Transverse colon (tissue), 4 donors: ENCODE measurements around the gene CLBA1. TPM values are rescaled to one million over a fixed set of nuclear protein-coding genes. Genes with fewer than 3 reads are reported as not detected.
A peak's percentile ranks its signal among the peaks of the same experiment; 100 is the strongest.

Source experiments
- DNase-seq: peaks from one replicate; pipeline ENCODE4 v3.0.0-alpha.2; 2019
- H3K27ac ChIP-seq, 4 donors: fragments of 200-600 bp; sonication (generic); 2 replicates each; pipeline ENCODE4 v1.5.1; 2016 to 2018; ENCODE audit warnings: inconsistent platforms in 4 of 4
- H3K27me3 ChIP-seq: fragments of 200-600 bp; sonication (generic); 2 replicates; pipeline ENCODE4 v1.5.1; 2017; ENCODE audit warnings: inconsistent platforms
- H3K36me3 ChIP-seq, 4 donors: fragments of 200-600 bp; sonication (generic); 2 replicates each; pipeline ENCODE4 v1.5.1; 2017 to 2019; ENCODE audit warnings: inconsistent platforms in 4 of 4
- H3K4me1 ChIP-seq, 4 donors: fragments of 200-600 bp; sonication (generic); 2 replicates each; pipeline ENCODE4 v1.5.1; 2017 to 2020; ENCODE audit warnings: inconsistent platforms in 4 of 4
- H3K4me3 ChIP-seq, 4 donors: fragments of 200-600 bp; sonication (generic); 1 replicate in 1 of 4; 2 replicates in 3 of 4; pipeline versions ENCODE4 v1.5.1 to v1.6.1; 2017 to 2019; ENCODE audit warnings: inconsistent platforms in 4 of 4
- H3K9me3 ChIP-seq, 2 donors: fragments of 200-600 bp; sonication (generic); 2 replicates each; pipeline ENCODE4 v1.5.1; 2017 to 2019; ENCODE audit warnings: inconsistent platforms in 2 of 2
- CTCF ChIP-seq, 5 experiments: fragments of 200-600 bp in 3 of 5; fragments of 450-650 bp in 2 of 5; sonication (generic) in 3 of 5; IDR thresholded peaks; 1 replicate in 2 of 5; 2 replicates in 3 of 5; pipeline ENCODE4 v1.5.1; 2016 to 2017; ENCODE audit warnings: antibody characterized with exemption in 5 of 5, inconsistent platforms in 3 of 5, mild to moderate bottlenecking in 2 of 5, moderate library complexity in 1 of 5
- EP300 ChIP-seq: sonication (generic); formaldehyde crosslinking; IDR thresholded peaks from one replicate; pipeline ENCODE4 v1.6.1; 2017; ENCODE audit warnings: antibody characterized with exemption, low read depth
- POLR2A ChIP-seq: fragments of 450-650 bp; IDR thresholded peaks from one replicate; pipeline ENCODE4 v1.6.1; 2016; ENCODE audit warnings: antibody characterized with exemption, mild to moderate bottlenecking, moderate library complexity
- POLR2AphosphoS5 ChIP-seq, 3 donors: sonication (generic); formaldehyde crosslinking; IDR thresholded peaks; one replicate each; pipeline ENCODE4 v1.6.1; 2016; ENCODE audit warnings: antibody characterized with exemption in 3 of 3
- WGBS, 2 donors: methylation state at CpG; one replicate each; pipeline ENCODE4 v1.1.5; 2018; ENCODE audit warnings: low coverage in 1 of 2; 5-methylcytosine and 5-hydroxymethylcytosine counted together
- in situ Hi-C, 4 donors: fragments of 200-750 bp; cut with MboI; loops; one replicate each; pipeline versions ENCODE4 v1.15.0 to v1.15.1; 2017; ENCODE audit warnings: low sequenced_read_pairs in 3 of 4, low pct_ligation_motif_present in 1 of 4, low pct_unique_long_range_greater_than_20kb in 1 of 4
- intact Hi-C: fragments of 100-400 bp; cut with DNase I; formaldehyde crosslinking; loops from one replicate; pipeline ENCODE4 v1.15.1; 2023; ENCODE audit warnings: low total_unique reads
- total RNA-seq, 4 donors: library from RNA; depleted of rRNA; stranded (reverse); fragments of >200 nt; gene quantifications; one replicate each; pipeline ENCODE4 v1.1.0, GENCODE V29; 2016

CLBA1 gene
- total RNA-seq, 4 donors from 2014 or later, result 0.40 to 6.7 (median 5.3) TPM

DNA sequence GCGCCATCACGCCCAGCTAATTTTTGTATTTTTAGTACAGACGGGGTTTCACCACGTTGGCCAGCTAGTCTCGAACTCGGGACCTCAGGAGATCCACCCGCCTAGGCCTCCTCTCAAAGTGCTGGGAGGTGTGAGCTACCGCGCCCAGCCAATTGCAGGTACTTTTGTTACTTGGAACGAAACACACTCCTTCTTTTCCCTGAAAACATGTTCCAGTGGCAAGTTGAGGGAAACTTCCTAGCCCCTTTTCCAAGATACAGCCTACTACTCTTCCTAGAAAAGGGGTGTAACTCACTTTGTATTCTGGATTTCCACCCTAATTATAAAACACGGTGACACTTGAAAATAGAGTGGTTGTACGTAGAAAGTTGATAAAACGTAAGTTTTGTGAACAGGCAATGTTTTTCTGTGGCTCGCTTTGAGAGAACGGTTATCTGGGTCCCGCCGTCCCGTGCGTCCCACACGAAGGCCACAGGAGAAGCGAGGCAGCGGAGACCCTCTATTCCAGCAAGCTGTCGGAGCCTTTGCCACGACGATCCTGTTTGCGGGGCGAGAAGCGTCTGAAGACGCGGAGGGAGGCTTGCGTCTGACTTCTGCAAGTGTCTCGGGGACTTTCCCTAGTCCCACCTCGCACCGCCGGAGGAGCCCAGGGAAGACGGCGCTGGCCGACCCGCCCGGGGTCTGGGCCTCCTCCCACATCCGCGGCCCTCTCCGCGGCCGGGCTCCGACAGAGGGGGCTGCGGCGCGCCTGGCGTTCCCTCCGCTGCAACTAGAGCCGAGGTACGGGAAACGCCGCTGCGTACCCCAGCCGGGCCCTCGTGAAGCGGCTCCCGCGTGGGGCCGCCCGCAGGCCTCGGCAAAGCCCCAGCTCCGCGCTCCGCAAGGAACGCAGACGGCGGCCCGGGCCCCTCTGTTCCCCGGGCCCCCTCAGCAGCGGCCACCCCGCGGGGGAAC lies 34.5 kb downstream of the CLBA1 start:
- intact Hi-C loops, result loop anchor here (2.0 kb wide), 1 partner anchor 41 kb away; the partner anchor contains the start of gene AHNAK2
- in situ Hi-C loops, result no loop called here
- H3K4me3 ChIP-seq, result peak overlapping the region; percentile 88 to 100 (median 96)
- 4 to 6% methylated on average over 9 to 40 of the region's 75 CpGs for WGBS, 2 donors
- H3K36me3 ChIP-seq, result no peaks in the 10 kb centered on the region
- peaks cover 13 to 42% (median 35%) of the 10 kb centered on the region in 4 donors for H3K4me1 ChIP-seq
- TF ChIP-seq EP300, result no peak
- no peak for TF ChIP-seq POLR2A
- TF ChIP-seq POLR2AphosphoS5 (IDR thresholded peaks at IDR 0.05), result no peak
- no peak for TF ChIP-seq CTCF (IDR thresholded peaks at IDR 0.05)
- peak overlapping the region; percentile 93 to 98 (median 94) for H3K27ac ChIP-seq
- peak; percentile 60 for DNase-seq
- no peaks in the 10 kb centered on the region for H3K27me3 ChIP-seq
- H3K9me3 ChIP-seq, result no peaks in the 10 kb centered on the region

DNA sequence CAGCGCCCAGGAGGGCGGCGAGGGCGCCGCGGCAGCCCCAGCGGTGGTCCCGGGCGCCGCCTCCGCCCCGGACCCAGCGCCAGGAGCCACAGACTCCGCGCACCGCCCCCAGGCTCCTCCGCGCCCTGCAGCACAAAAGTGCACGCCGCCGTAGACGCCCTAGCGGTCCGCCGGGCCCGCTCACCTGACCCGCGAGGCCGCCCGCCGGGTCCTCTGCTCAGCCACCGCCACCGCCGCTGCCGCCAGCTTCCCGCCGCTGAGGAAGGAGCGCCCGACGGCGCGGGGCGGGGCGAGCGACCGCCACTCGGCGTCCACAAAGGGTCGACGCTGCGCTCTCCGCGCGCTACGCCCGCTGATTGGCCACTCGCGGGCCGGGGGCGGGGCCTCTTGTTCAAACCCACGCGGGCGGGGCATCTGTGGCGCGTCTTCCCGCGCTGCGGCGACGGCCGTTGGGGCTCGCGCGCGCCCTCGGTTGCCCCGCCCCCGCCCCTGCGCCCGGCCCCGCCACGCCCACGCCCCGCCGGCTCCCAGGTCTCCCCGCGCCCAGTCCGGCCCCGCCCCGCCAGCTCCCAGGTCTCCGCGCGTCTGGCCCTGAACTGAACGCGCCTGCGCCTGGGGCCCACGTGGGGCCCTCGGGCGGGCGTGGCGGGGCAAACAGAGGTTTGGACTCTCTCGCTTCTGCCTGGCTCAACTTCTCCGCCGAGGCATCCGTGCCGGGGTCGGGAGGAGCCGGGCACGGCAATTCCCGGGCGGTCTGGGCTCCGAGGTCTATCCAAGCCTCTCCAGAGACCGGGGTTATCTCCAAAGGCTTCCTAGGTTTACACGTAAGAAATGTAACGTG lies 35.4 kb downstream of the CLBA1 start, which contains the start of gene CDCA4:
Gene CDCA4 (minus strand): TSS at position 269 of the 841 bp plus-strand sequence. CDS start 9,154 bp downstream, outside the sequence.
- Histone ChIP-seq H3K27ac (peak within 1 kb of the TSS; percentile 93 to 98 (median 94)), H3K27me3 (no peaks in the 10 kb centered on the region), H3K36me3 (no peaks in the 10 kb centered on the region), H3K4me1 (peaks cover 13 to 42% (median 35%) of the 10 kb centered on the region in 4 donors), H3K9me3 (no peaks in the 10 kb centered on the region), H3K4me3 (peak within 1 kb of the TSS; percentile 88 to 100 (median 96))
- intact Hi-C loops, result loop anchor here (2.0 kb wide), 1 partner anchor 42 kb away; the partner anchor contains the start of gene AHNAK2
- DNase-seq, result peak; percentile 97
- TF ChIP-seq POLR2A, result peak; percentile 85
- TF ChIP-seq EP300, result no peak
- TF ChIP-seq POLR2AphosphoS5 (IDR thresholded peaks at IDR 0.05), result peak; percentile 85 to 92 (median 88)
- in situ Hi-C loops, result no loop called here
- 0% methylated on average over 3 to 17 of the region's 115 CpGs for WGBS, 2 donors

- H3K4me1 ChIP-seq, result peaks cover 13 to 40% (median 33%) of the 10 kb centered on the region in 4 donors
- peak; percentile 64 for DNase-seq
- H3K4me3 ChIP-seq, result peak overlapping the region; percentile 27 to 100 (median 68)
- peak overlapping the region; percentile 89 to 93 (median 91) for H3K27ac ChIP-seq
- WGBS, 2 donors, result 10 to 23% methylated on average over 10 to 20 of the region's 20 CpGs
- H3K36me3 ChIP-seq, result no peaks in the 10 kb centered on the region
- TF ChIP-seq CTCF (IDR thresholded peaks at IDR 0.05) (no peak), EP300 (no peak), POLR2AphosphoS5 (IDR thresholded peaks at IDR 0.05) (no peak), POLR2A (no peak)
- in situ Hi-C loops, result no loop called here
- intact Hi-C loops, result loop anchor here (2.0 kb wide), 1 partner anchor 43 kb away; the partner anchor contains the start of gene AHNAK2
- H3K27me3 ChIP-seq, result no peaks in the 10 kb centered on the region
- H3K9me3 ChIP-seq, result no peaks in the 10 kb centered on the region
Observed at GRCh38 chr14:105021656-105022275, 36.2 kb downstream of the CLBA1 start.

DNA sequence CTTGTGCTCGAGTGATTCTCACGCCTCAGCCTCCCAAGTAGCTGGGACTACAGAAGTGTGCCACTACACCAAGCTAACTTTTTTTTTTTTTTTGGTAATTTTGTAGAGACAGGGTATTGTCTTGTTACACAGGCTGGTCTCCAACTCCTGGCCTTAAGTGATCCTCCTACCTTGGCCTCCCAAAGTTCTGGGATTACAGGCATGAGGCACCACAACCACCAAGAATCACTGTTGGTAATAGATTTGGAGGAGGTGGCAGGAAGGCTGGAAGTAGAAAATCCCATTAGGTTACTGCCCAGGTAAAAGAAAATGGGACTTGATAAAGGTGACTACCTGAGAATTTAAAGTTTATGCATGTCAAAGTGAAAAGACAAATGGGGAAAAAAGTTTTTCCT lies 36.7 kb downstream of the CLBA1 start:
- intact Hi-C loops (no loop called here), in situ Hi-C loops (no loop called here)
- H3K4me3 ChIP-seq, result peak overlapping the region in 2 of 4 donors; percentile 80 to 100
- H3K36me3 ChIP-seq, result no peaks in the 10 kb centered on the region
- no peak for TF ChIP-seq POLR2A
- TF ChIP-seq CTCF (IDR thresholded peaks at IDR 0.05), result no peak
- TF ChIP-seq EP300, result no peak
- no peak for TF ChIP-seq POLR2AphosphoS5 (IDR thresholded peaks at IDR 0.05)
- 55 to 71% methylated on average over 2 of the region's 2 CpGs for WGBS, 2 donors
- H3K9me3 ChIP-seq, result no peaks in the 10 kb centered on the region
- peak overlapping the region in 3 of 4 donors; percentile 89 to 93 (median 93) for H3K27ac ChIP-seq
- DNase-seq, result no peak
- no peaks in the 10 kb centered on the region for H3K27me3 ChIP-seq
- H3K4me1 ChIP-seq, result peaks cover 10 to 36% (median 31%) of the 10 kb centered on the region in 4 donors
